Neural cell (in vitro differentiated cells): Measurements from ENCODE around the gene SCCPDH.

ENCODE experiments used
- EZH2 ChIP-seq: fragments of 200-600, 300-800 bp; shearing (Covaris generic), sonication (generic); IDR thresholded peaks from 2 replicates; pipeline ENCODE4 v1.6.1; 2014; ENCODE audit warnings: antibody characterized with exemption, low read length, borderline replicate concordance, mild to moderate bottlenecking; ENCODE audit not compliant: insufficient read depth, poor library complexity, severe bottlenecking
- MXI1 ChIP-seq: fragments of 450-650 bp; conservative IDR thresholded peaks from 2 replicates; pipeline ENCODE4 v1.6.1; 2014; ENCODE audit warnings: antibody characterized with exemption, mild to moderate bottlenecking; ENCODE audit not compliant: poor library complexity, severe bottlenecking
- POLR2AphosphoS5 ChIP-seq: IDR thresholded peaks from 2 replicates; pipeline ENCODE4 v1.6.1; 2012
- RAD21 ChIP-seq: fragments of 450-650 bp; conservative IDR thresholded peaks from 2 replicates; pipeline ENCODE4 v1.6.1; 2014; ENCODE audit warnings: antibody characterized with exemption, mild to moderate bottlenecking, moderate library complexity
- SMC3 ChIP-seq: fragments of 450-650 bp; conservative IDR thresholded peaks from 2 replicates; pipeline ENCODE4 v1.6.1; 2014; ENCODE audit warnings: antibody characterized with exemption, mild to moderate bottlenecking, moderate library complexity; ENCODE audit not compliant: poor library complexity
- TAF1 ChIP-seq: IDR thresholded peaks from 2 replicates; pipeline ENCODE4 v1.6.1; 2012; ENCODE audit warnings: low read depth
- TF ChIP-seq, protein P1 (sequence below): fragments of 450-650 bp; IDR thresholded peaks from 2 replicates; pipeline ENCODE4 v1.5.1; 2014; ENCODE audit warnings: antibody characterized with exemption, mild to moderate bottlenecking, moderate library complexity; ENCODE audit not compliant: poor library complexity, severe bottlenecking

GRCh38 chr1:246784621-246785493, 60.6 kb downstream of the SCCPDH start:
- TF ChIP-seq, protein P1, sequence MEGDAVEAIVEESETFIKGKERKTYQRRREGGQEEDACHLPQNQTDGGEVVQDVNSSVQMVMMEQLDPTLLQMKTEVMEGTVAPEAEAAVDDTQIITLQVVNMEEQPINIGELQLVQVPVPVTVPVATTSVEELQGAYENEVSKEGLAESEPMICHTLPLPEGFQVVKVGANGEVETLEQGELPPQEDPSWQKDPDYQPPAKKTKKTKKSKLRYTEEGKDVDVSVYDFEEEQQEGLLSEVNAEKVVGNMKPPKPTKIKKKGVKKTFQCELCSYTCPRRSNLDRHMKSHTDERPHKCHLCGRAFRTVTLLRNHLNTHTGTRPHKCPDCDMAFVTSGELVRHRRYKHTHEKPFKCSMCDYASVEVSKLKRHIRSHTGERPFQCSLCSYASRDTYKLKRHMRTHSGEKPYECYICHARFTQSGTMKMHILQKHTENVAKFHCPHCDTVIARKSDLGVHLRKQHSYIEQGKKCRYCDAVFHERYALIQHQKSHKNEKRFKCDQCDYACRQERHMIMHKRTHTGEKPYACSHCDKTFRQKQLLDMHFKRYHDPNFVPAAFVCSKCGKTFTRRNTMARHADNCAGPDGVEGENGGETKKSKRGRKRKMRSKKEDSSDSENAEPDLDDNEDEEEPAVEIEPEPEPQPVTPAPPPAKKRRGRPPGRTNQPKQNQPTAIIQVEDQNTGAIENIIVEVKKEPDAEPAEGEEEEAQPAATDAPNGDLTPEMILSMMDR, result no peak
- TF ChIP-seq POLR2AphosphoS5 (no peak), RAD21 (no peak), TAF1 (no peak), MXI1 (no peak), SMC3 (no peak), EZH2 (no peak)
